GM19193 (cell line): ENCODE measurements around the gene ATXN8OS.

Source experiments
- POLR2A ChIP-seq: IDR thresholded peaks from 4 replicates; pipeline ENCODE4 v1.6.1; 2011; ENCODE audit not compliant: insufficient read depth, insufficient read length; ENCODE audit errors: extremely low read depth

ATXN8OS gene

GRCh38 chr13:70107498-70108281, at the start of gene ATXN8OS:
Gene ATXN8OS (plus strand): TSS chr13:70107826.
- TF ChIP-seq POLR2A = no peak

GRCh38 chr13:70080012-70080411, 27.6 kb upstream of the ATXN8OS start:
- TF ChIP-seq POLR2A = no peak

GRCh38 chr13:70087247-70087646, 20.4 kb upstream of the ATXN8OS start:
- no peak for TF ChIP-seq POLR2A

- no peak for TF ChIP-seq POLR2A
Observed at GRCh38 chr13:70088926-70089325, 18.7 kb upstream of the ATXN8OS start.

GRCh38 chr13:70090036-70090723, 17.4 kb upstream of the ATXN8OS start:
- no peak for TF ChIP-seq POLR2A

GRCh38 chr13:70098669-70099068, 9.0 kb upstream of the ATXN8OS start:
- no peak for TF ChIP-seq POLR2A

- TF ChIP-seq POLR2A = no peak
Observed at GRCh38 chr13:70104481-70104880, 3.1 kb upstream of the ATXN8OS start.

- no peak for TF ChIP-seq POLR2A
Observed at GRCh38 chr13:70107125-70107497, 515 bp upstream of the ATXN8OS start.

- TF ChIP-seq POLR2A = no peak
Observed at GRCh38 chr13:70108356-70109105, 905 bp downstream of the ATXN8OS start, which contains the start of gene KLHL1. Gene KLHL1 (minus strand): TSS chr13:70108452. CDS start chr13:70107699, 753 bp downstream.

GRCh38 chr13:70117338-70117905, 9.8 kb downstream of the ATXN8OS start:
- TF ChIP-seq POLR2A = no peak

- no peak for TF ChIP-seq POLR2A
Observed at GRCh38 chr13:70125693-70126092, 18.1 kb downstream of the ATXN8OS start.

GRCh38 chr13:70128098-70128497, 20.5 kb downstream of the ATXN8OS start:
- no peak for TF ChIP-seq POLR2A

- TF ChIP-seq POLR2A = no peak
Observed at GRCh38 chr13:70162141-70162540, 54.5 kb downstream of the ATXN8OS start.

- TF ChIP-seq POLR2A = no peak
Observed at GRCh38 chr13:70170689-70171088, 63.1 kb downstream of the ATXN8OS start.

- no peak for TF ChIP-seq POLR2A
Observed at GRCh38 chr13:70171151-70171550, 63.5 kb downstream of the ATXN8OS start.
